HG03095 (cell line): ENCODE measurements around the gene C19orf33.
"Not testable (repeated sequence)": the region's sequence is repeated elsewhere in the genome, so short reads cannot be mapped to it uniquely, and the experiment has no call there.

ENCODE experiments used
- ATAC-seq: cut with Tn5 transposase; IDR thresholded peaks from one replicate; pipeline ENCODE4 v1.9.1; 2021; ENCODE audit warnings: moderate library complexity; ENCODE audit not compliant: unreplicated experiment

Gene C19orf33

GRCh38 chr19:38335949-38336637, 32.0 kb downstream of the C19orf33 start:
- ATAC-seq, result peak; percentile 59

DNA sequence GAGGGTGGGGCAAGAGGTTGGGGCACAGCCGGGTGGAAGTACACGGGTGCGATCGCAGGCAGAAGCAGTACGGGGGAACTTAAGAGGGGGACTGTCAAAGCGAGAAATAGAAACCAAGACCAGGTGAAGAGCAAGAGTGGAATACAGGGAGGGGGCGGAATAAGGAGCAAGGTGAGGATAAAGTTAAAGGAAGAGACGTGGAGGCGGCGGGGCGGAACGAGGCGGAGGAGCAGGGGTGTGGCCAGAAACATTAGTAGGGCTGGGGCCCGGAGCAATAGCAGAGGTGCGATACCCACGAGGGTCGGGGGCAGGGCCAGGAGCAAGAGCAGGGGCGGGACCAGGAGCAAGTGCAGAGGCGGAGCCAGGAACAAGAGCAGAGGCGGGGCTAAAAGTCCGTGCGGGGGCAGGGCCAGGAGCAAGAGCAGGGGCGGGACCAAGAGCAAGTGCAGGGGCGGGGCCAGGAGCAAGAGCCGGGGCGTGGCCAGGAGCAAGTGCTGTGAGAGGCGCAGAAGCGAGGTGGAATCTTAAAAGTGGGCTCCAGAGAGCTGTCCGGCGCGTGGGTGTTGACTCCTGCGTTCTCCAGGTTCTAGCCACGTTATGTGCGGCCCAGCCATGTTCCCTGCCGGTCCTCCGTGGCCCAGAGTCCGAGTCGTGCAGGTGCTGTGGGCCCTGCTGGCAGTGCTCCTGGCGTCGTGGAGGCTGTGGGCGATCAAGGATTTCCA, 32.7 kb downstream of the C19orf33 start:
- ATAC-seq, result peak; percentile 47

GRCh38 chr19:38337360-38337653, 33.3 kb downstream of the C19orf33 start:
- ATAC-seq, result no peak

DNA sequence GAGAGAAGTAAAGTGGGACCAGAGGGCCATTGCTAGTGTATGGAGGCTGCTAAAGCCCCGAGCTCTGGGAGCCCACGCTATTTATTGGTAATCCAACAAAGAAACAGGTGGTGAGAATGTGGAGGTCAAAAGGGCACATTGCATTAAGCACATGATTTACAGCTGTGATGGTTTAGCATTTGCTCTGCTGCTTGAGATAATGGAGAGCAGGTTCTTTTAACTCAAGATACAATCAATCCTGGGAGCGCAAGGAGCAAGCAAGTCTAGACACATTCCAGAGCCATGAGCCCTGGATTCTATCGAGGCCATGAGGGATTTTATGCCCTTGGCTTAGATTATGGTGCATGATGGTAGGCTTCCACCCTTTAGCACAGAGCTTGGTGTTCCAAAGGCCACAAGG, 35.0 kb downstream of the C19orf33 start:
- ATAC-seq, result not testable (repeated sequence)

- no peak for ATAC-seq
These were observed 36.9 kb downstream of the C19orf33 start for GRCh38 chr19:38340927-38341326.

DNA sequence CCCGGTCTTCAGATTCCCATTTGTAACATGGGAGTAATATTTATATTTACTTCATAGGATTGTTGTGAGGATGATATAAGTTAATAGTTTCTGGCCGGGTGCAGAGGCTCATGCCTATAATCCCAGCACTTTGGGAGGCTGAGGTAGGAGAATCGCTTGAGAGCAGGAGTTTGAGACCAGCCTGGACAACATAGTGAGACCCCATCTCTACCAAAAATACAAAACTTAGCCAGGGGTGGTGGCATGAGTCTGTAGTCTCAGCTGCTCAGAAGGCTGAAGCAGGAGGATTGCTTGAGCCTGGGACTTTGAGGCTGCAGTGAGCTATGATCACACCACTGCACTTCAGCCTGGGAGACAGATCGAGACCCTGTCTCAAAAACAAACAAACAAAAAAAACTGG, 42.8 kb downstream of the C19orf33 start:
- no peak for ATAC-seq

DNA sequence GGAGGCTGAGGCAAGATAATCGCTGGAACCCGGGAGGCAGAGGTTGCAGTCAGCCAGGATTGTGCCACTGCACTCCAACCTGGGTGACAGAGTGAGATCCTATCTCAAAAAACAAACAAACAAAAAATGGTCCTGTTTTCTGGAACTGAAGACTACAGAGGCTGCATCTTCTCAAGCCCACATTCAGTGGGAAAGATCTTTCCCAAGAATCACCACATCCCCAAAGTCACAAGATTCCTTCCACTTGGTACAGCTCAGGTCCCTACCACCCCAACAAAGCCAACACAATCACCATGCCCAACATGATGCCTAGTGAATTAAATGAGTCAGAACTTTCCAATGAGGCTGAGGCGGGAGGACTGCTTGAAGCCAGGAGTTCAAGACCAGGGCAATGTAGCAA, 46.8 kb downstream of the C19orf33 start:
- no peak for ATAC-seq

DNA sequence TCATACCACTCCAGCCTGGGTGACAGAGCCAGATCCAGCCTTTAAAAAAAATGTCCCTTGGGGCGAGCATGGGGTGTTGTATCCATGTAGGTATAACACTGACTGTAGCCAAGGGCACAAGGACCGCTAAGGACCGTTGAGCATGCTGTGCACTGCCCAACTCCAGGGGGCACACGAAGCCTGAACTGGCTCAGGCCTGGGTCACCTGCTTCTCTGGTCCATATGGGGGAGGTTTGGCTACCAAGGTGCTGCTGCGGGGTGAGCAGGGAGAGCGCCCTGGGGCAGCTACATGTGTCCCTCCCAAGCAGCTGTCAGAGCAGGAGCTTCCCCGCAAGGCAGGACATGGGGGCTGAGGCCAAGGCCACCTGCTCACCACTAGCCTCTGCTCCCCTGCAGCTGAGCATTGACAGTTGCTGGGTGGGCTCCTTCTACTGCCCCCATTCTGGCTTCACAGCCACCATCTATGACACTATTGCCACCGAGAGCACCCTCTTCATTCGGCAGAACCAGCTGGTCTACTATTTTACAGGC, 47.9 kb downstream of the C19orf33 start:
- no peak for ATAC-seq

DNA sequence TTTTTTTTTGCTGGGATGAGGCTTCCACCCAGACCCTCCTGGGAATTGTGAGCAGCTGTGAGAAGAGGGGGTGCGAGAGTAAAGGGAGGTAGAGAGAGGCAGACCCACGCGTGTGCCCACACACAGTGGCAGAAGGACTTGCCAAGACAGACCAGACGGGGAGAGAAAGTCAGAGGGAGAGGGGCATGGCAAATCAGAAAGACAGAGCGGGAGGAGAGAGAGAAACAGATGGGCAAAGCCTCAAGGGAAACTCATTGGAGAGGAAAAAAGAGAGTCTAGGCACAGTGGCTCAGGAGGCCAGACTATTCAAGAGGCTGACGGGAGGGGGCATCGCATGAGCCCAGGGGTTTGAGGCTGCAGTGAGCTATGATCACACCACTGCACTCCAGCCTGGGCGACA, 48.6 kb downstream of the C19orf33 start:
- no peak for ATAC-seq
